Measurements from ENCODE around the gene SCN2B.

Gene SCN2B, protein sequence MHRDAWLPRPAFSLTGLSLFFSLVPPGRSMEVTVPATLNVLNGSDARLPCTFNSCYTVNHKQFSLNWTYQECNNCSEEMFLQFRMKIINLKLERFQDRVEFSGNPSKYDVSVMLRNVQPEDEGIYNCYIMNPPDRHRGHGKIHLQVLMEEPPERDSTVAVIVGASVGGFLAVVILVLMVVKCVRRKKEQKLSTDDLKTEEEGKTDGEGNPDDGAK

DNA sequence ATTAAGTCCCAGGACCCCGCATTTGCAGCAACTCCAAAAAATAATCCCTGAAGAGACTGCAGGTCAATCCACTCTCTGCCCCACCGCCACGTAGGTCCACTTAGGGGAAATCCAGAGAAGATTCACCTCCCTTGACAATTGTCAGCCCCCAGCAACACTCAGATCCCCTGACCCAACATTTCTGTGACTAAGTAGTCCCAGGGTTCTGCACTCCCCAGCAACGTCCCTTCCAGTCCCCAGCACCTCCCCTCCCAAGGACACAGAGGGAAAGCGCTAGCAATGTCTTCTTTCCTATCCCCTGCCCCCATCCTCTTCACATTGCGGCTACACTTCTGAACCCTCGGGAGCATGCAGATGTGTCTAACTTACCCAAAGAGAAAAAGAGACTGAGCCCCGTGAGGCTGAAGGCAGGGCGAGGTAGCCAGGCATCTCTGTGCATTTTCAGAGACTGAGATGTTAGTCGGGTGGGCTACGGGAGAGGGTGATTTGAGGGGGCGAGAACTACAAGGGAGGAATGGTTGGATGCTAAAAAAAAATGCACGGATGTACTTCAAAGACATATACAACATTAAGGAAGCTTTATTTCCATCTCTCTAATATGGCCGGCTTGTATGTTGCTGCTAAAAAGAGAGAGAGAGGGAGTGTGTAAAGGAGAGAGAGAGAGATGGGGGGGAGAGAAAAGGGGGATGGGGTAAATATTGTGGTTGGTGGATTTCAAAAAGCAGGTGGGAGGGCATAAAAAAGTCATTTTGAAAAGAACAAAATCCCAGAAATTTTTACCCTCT, at the start of gene SCN2B:
Gene SCN2B, minus strand, starts transcription at position 647 of the 785 bp plus-strand sequence. Its CDS starts 208 bp downstream, at position 439.
- DNase-seq = no peak

DNA sequence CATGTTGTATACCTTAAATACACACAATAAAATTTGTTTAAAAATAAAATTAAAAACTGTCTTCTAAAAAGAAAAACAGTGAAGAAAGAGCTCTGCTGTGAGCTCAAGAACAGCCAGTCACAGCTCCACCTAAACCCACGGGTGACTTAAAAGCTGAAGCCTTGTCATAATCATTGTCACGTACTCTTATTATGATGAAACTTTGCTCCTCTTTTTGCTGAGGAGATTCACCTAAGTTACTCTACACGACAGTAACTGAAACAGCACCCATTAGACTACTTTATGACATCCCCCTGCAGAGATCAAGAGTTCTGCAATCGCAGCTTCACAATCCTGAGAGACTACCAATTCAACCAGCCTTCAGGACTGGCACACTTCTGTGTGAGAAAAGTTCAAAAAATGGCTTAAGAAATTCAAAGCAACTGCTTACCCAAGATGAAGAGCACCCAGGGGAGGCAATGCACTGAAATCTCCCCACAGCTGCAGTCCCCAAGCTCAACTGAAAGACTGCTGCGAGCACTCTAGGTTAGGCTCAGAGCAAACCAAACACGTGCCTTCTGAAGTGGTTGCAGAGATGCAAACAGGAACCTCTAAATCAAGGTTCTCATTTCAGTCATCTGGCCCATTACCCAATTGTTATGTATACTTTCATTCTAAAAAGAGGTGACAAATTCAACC, 48.2 kb upstream of the SCN2B start, which contains the start of gene JAML:
Gene JAML, minus strand, starts transcription at position 501 of the 678 bp plus-strand sequence. CDS start 10,145 bp downstream, outside the sequence.
- DNase-seq = no peak

DNA sequence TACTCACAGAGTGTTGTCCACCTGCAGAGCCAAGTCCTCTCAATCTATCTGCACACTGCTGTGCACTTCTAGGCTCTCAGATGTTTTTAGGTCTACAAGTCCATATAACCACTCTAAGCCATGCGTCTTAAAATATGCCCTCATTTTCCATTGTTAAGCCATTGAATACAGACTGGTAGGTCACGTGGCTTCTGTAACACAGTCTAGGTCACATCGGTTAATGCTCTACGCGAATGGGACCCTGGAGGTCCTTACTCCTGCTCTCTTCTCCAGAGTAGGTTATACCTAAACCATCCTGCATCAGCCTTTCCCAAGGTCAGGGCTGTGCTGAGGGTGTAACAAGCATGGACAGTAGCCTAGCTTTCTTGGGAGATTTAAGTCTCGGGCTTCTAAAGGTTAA, 47.6 kb upstream of the SCN2B start:
- DNase-seq = no peak

DNA sequence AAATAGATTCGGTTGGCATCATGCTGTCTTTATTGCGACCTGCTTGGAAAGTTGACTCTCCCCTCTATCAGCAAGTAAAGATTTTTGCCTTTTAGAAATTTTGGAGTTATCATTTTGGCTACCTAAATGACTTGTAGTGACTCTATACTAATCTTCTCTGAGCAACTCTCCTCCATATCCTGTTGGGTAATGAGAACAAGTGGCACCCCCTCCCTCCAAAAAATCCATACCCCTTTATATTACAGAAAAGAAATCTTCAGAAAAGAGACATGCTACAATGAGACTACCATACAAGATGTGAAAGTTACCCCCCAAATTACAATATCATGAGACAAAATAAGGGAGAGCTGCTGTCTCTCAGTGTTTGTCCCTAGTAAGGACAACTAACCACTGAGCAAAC, 47.1 kb upstream of the SCN2B start:
- no peak for DNase-seq

DNA sequence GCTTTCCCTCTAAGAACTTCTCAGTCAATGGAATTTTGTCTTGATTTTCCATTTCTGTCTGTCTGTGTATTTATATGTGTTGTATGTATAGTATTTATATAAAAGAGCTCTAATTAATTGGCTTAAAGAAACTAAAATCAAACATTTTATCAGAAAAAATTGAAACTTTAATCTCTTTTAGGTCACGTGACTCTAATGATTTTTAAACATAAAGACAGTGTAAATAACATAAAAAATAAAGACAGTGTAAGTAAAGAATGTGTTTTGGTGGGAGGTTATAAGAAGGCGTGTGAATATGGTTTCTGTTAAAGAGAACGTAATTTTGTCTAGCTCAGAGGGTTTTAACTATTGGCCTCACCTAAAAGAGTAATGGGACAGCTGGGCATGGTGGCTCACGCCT, 46.0 kb upstream of the SCN2B start:
- no peak for DNase-seq

DNA sequence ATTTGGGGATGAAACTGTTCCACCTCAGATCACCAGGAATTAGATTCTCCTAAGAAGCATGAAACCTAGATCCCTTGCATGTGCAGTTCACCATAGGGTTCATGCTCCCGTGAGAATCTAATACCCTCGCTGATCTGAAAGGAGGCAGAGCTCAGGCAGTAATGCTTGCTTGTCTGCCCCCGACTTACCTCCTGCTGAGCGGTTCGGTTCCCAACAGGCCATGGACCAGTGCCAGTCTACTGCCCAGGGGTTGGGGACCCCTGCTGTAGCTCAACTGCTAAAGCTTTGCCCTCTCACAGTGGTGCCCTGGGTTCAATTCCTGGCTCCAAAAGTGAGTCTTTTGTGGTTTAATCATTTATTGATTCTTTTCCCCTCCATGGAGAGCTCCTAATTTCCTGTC, 45.0 kb upstream of the SCN2B start:
- no peak for DNase-seq

DNA sequence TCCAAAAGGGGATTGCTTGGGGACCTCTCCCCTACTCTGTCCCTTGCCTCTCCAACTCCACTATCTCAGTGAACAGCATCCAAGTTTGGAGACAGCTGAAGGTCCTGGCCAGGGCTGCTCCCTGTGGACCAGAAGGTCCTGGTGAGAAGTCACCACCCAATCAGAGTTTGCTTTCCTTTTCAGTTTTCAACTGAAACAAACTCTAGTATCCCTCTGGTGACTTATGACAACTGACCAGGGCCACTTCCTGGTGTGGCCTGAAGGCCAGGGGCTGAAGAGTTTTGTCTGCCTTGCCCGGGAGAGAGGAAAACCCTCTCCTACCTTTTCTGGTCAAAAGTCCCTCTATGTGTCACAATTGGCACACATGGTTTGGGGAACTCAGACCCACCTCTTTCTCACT, 43.3 kb upstream of the SCN2B start:
- DNase-seq = no peak

DNA sequence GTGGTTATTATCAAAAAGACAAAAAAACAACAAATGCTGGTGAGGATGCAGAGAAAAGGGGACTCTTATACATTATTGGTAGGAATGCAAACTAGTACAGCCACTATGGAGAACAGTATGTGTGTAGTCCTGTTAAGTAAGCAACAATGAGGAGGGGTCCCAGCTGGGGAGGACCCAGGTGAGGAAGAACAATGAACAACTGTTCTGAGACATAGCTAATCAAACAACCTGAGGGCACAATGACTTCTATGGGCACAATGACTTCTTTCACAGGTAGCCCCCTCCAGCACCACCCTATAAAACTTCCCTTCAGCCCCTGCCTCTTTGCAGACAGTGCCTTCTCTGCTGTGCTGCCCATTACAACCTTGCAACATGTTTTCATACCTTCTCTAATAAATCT, 42.8 kb upstream of the SCN2B start:
- DNase-seq = no peak

DNA sequence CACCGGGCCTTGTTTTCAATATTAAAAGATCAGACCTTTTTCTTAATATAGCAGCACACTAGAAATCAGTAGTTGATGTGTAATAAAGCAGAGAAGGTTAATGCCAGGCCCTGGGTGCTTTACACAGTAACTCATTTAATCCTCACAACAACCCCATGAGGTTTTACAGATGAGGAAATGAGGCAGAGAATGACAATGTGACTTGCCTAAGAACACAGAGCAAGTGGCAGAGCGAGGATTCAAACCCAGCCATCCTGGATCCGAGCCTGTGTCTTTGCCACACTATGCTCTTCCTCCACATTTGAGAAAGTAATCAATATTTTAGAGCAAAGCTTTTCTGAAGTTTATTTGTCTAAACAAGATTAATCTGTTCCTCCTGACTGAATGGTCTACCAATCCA, 41.1 kb upstream of the SCN2B start:
- no peak for DNase-seq

DNA sequence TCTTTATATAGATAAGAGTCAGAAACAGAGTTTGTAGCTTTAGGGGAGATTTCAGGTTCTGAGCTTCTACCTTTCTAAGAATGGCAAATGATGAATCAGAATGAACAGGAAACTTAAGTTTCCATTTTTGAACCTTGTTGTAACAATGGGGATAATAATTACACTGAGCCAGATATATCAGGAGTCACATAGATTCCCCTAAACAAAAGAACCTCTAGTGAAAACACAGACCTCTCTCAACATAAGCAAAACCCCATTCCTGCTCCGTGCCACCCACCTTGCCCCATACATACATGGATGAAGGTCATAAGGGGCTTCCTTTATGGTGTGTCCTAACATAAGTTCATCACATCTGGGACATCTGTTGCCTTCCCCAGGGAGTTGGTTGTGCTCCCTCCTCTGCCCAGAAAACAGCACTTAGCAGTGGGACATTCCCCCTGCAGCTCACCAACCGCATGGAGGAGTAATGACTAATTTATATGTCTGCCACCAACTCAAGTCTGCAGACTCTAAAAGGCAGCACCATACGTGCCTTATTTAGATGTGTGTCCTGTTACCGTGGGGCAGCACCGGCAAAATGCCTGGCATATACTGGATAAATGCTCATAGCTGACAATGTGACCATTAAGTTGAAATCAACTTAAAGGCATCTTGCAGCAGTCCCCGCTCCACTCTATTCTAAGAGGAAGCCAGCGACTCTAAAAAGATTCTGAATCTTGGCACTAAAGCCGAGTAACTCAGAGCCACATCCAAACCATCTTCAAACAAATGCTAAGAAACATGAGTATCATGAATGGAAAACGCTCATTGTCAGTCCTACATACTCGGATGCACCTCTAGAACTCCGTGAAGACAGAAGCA, 40.4 kb upstream of the SCN2B start:
- no peak for DNase-seq

DNA sequence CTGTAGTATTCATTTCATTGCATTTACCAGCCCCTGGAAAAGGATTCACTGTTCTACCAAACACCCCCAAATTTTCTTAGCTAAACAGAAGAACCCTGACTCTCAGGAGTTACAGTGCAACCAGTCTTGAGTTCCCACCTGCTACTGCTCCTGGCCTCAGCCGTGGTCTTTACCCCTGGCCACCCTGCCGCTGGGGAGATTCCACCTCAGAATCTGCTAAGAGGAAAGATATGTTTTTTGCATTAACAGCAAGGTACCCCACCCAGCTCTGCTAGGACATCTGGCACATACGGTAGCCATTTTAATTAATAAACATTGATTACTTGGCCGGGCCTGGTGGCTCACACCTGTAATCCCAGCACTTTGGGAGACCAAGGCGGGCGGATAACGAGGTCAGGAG, 39.3 kb upstream of the SCN2B start:
- DNase-seq = no peak

DNA sequence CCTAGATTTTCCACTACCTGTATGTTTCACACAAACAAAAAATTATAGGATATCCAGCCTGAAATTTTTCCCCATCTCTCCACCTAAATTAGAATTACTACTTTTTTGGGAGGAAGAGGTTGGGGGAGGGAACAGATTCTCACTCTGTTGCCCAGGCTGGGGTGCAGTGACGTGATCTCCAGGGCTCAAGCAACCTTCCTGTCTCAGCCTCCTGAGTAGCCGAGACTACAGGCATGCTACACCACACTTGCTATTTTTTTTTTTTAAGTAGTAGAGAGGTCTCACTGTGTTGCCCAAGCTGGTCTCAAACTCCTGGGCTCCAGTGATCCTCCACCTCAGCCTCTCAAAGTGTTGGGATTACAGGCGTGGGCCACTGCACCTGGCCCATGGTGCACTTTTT, 38.8 kb upstream of the SCN2B start:
- DNase-seq = no peak

DNA sequence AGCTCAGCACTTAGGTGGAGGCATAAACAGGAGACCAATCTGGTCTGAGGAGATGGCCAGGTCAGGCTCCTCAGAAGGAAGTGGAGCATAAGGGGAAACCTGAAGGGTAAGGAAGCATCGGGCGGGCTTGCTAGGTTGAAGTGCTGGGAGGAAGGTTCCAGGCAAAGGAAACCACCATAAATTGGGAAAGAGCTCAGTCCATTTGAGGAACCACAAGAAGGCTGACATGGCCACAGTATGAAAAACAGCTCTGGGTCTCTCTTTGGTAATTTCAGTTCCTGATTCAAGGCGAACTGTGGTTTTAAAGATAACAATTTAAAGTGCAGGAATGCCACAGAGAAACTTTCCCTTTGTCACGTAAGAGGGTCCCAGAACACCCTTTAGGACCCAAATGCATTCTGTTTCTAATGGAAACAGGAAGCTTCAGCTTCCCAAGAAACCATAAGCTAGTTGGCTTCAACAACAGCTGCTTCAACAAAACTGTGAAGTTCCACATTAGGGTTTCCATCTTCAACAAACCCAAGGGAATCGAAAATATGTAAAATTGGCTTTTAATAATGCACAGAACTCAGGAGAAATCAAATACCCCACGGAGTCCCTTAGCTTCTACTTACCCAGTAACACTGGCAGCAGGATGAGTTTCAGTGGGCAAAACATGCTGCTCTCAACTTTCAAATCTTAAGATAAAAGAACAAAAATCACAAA, 37.9 kb upstream of the SCN2B start:
- no peak for DNase-seq

DNA sequence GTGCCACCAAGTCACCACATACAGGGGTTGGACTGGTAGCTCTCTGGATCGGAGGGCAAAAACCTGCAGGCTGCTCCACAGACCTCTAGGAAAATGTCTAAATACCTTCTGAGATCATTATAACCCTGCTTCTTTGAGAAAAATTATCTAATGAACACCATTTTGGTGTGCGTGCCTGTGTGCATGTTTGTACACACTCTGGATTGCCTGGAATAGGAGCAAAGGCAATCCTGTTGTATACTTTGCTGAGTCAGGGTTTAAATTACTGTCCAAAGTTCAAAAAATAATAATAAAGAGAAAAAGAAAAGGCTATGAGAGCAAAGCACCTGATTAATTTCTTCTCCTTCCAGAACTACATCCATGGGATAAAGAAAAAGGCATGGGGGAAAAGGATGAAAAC, 37.3 kb upstream of the SCN2B start:
- DNase-seq = no peak

DNA sequence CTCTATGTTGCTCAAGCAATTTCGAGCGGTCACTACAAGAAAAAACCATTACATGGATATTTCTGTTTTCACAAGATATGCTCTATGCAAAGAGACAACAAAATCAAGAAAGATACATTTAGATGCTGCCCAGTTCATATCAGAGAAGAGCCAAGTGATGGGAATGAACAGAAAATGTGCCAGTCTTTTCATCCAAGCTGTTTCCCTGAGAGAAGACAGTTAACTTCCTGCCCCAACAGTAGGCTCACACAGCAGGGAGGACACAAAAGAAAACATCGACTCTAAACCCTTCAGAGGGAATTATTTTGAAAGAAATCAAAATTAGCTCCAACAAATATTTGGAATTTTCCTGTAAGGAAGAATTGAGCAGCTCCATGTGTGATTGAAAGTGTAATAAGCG, 36.8 kb upstream of the SCN2B start:
- no peak for DNase-seq

DNA sequence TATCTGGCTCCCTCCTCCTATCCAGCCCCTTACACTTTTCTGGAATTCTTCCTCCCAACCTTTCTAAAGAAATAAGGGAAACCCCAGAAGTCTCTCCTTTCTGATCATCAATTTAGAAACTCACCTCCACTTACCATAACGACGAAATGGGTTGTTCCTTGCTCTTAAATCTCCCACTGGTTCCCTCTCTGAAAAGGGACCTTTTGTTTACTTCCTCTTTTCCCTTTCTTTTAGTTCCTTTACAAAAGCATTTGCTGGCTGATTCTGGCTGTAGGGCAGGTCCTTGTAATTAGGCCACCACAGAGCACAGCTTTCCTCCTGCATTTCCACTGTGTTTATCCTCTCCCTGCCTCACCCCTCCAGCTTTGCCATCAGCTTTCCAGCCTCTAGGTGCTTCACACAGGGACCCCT, 36.3 kb upstream of the SCN2B start:
- no peak for DNase-seq

DNA sequence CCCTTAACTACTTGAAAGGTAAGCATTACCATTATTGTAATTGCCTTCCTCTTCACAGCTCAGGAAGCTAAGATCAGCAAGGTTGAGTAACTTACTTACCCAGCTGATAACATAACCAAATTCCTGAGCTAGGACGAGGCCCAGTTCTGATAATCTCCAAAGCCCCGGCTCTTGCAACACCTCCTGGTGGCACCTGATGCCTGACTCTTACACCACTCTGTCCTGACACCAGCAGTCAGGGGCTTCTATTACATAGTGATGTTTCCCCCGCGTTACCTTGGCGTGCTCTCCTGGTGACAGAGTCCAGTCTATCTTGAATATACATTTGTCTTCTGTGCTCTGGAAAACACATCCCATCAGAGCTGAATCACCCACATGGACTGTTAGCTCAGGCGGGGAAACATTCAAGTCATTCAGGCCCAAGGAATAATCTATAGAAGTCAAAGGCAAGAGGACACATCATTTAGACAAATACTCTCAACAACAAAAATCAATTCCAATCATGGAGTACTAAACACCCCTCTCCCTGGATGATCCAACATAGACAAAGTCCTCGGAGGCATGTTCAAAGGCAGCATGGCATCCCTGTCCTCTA, 35.8 kb upstream of the SCN2B start:
- no peak for DNase-seq

DNA sequence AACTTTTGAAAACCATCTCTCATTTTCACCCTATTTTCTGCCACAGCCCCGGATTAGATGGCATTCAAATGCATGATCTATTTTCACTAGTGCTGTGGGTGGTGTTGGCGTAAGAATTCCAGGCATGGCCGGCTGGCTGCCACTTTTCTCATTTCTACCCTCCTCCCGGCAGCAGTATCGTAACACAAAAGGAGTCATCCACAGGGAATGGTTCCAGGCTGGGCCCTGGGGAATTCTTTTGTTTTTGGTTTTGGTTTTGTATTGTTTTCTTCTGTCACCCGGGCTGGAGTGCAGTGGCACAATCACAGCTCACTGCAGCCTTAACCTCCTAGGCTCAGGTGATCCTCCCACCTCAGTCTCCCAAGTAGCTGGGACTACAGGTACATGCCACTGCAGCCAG, 34.6 kb upstream of the SCN2B start:
- DNase-seq = peak; percentile 46

DNA sequence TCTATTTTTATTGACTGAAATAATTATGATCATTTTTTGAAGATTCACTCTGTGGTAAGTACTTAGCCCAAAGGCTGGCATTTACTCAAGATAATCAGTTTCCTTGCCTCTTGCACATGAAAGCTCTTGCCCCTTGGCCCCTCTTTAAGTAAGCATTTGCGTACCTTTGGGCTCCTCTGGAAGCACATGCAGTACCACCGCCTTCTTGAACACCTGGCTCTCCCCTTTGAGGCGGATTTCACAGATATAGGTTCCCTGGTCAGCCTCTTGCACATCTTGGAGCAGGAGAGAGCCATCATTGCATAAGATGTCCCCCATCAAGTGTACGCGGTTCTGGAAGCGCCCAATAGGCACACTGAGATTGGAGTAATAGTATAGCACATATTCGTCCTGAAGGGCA, 33.9 kb upstream of the SCN2B start:
- DNase-seq = no peak

DNA sequence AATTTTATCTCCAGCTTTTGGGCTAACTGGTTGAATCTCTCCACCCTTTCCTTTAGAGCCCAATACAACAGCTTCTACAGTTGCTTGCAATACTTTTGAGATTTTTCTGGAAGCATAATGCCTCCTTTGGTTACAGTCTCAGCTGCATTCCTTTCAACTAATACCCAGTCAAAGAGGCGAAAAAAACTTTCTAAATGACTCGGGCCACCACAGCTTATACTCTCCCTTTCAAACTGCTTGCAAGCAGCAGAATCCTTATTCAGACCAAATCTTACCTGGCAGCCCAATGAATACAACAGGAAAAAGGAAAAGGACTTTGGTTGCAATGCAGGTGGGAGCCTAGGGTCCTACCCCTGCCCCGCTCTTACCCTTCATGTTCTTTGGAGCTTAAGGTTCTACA, 32.6 kb upstream of the SCN2B start:
- no peak for DNase-seq

DNA sequence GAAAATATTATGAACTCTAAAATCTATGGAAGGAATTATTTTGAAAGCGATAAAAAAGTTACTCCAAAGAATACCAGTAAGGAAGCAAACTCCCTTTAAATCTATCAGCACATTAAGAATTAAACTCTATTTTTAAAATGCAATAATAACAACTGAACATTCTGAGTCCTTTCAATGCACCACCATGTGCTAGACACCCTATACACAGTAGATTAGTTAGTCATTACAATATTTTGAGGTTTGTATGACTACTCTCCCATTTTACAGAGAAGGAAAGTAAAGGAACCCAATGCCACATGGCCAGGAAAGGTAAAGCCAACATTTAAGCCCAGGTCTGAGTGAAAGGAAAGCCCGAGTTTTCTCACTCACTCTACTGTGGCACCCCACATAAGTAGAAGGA, 30.6 kb upstream of the SCN2B start:
- DNase-seq = no peak

DNA sequence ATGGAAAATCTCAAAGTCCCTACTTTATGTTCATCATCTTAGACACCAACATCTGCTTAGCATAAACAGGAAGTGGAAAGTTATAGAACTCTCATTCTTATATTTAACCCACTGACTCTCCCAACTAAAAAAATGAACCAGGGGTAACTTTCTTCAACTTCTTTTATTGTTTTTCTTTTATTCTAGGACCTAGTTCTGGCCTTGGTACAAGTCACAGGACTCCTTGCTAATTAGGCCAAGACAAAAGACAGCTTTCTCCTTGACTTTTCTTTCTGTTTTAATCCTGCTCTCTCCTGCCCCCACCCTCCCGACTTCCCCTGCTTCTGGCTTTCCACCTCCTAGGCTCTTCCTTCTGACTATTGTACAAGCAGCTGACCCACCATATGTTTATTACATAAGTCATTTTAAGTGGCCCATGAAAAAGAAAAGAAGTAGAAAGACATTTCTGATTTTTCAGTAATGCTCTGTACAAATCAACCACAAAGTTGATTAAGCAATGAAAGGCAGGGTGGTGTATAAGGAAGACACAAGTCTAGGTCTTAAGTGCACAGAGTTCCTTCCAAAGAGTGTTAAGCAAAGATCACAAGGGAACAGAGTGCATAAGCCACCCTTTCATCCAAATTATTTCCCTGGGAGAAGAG, 30.1 kb upstream of the SCN2B start:
- no peak for DNase-seq
